Activated CD4-positive, alpha-beta T cell treated with anti-CD3 and anti-CD28 coated beads, Interleukin-2, amount 10 ng/mL, durations not matched to agents 7 days and 5 days (primary cell): Measurements from ENCODE around the gene AGPAT4. TPM values are rescaled to one million over a fixed set of nuclear protein-coding genes. Genes with fewer than 3 reads are reported as not detected.
A peak's percentile ranks its signal among the peaks of the same experiment; 100 is the strongest.
"Not testable (repeated sequence)": the region's sequence is repeated elsewhere in the genome, so short reads cannot be mapped to it uniquely, and the experiment has no call there.

ENCODE experiments used
- CTCF ChIA-PET: fragments of 350-600 bp; sonication (Branson Sonifier 250); formaldehyde crosslinking; loops from one replicate; lab custom pipeline; 2021; ENCODE audit warnings: antibody characterized with exemption; lab: Charles Lee
- POLR2A ChIA-PET: fragments of 350-600 bp; sonication (Branson Sonifier 250); formaldehyde crosslinking; loops from one replicate; lab custom pipeline; 2021; ENCODE audit warnings: antibody characterized with exemption; lab: Charles Lee
- DNase-seq: peaks from one replicate; pipeline ENCODE4 v3.0.0-alpha.2; 2020
- H3K27ac Mint-ChIP-seq: one replicate; pipeline ENCODE4 v1.8.0; 2021; ENCODE audit warnings: mild to moderate bottlenecking, moderate library complexity, mixed read lengths
- H3K27me3 Mint-ChIP-seq: one replicate; pipeline ENCODE4 v1.8.0; 2021; ENCODE audit warnings: mixed read lengths
- H3K36me3 Mint-ChIP-seq: one replicate; pipeline ENCODE4 v1.8.0; 2021; ENCODE audit warnings: low read depth, mixed read lengths
- H3K4me1 Mint-ChIP-seq: one replicate; pipeline ENCODE4 v1.8.0; 2021; ENCODE audit warnings: mixed read lengths
- H3K4me3 Mint-ChIP-seq: one replicate; pipeline ENCODE4 v1.8.0; 2021; ENCODE audit warnings: mild to moderate bottlenecking, moderate library complexity, mixed read lengths
- H3K9me3 Mint-ChIP-seq: one replicate; pipeline ENCODE4 v1.8.0; 2021; ENCODE audit warnings: mixed read lengths
- total RNA-seq, 2 experiments: library from RNA; stranded (reverse); gene quantifications; one replicate each; pipeline ENCODE4 v1.2.3, GENCODE V29; 2021

The AGPAT4 gene
- 1 to 10 TPM; 8.5 to 8.8 TPM for total RNA-seq

GRCh38 chr6:161273752-161274487, at the start of gene AGPAT4:
Gene AGPAT4, minus strand, starts transcription at chr6:161274061. Its CDS starts 41,848 bp downstream, at chr6:161232213.
- Mint-ChIP-seq H3K27ac (peak within 1 kb of the TSS; percentile 93), H3K9me3 (peaks cover 2% of the 10 kb centered on the region), H3K4me3 (peak within 1 kb of the TSS; percentile 77), H3K4me1 (peaks cover 29% of the 10 kb centered on the region), H3K27me3 (peaks cover 15% of the 10 kb centered on the region), H3K36me3 (peaks cover 8% of the 10 kb centered on the region)
- CTCF ChIA-PET: interaction anchor here (0.6 to 1.2 kb wide), 4 partner anchors 11 to 350 kb away, joined by 3 to 4 read pairs (median 3); no protein-coding TSS in a partner anchor
- DNase-seq: peak; percentile 81
- POLR2A ChIA-PET: interaction anchor here (0.6 to 1.0 kb wide), 3 partner anchors 45 to 532 kb away, joined by 3 to 4 read pairs (median 4); no protein-coding TSS in a partner anchor

GRCh38 chr6:161319231-161319630, 45.4 kb upstream of the AGPAT4 start:
- no peaks in the 10 kb centered on the region for H3K4me1 Mint-ChIP-seq
- POLR2A ChIA-PET: no interaction called here
- CTCF ChIA-PET: no interaction called here
- H3K4me3 Mint-ChIP-seq: no peak overlapping the region
- H3K36me3 Mint-ChIP-seq: no peaks in the 10 kb centered on the region
- H3K27ac Mint-ChIP-seq: no peak overlapping the region
- no peaks in the 10 kb centered on the region for H3K27me3 Mint-ChIP-seq
- no peak for DNase-seq
- peaks cover 4% of the 10 kb centered on the region for H3K9me3 Mint-ChIP-seq

- Mint-ChIP-seq H3K9me3 (peaks cover 4% of the 10 kb centered on the region), H3K27ac (no peak overlapping the region), H3K4me1 (no peaks in the 10 kb centered on the region), H3K36me3 (no peaks in the 10 kb centered on the region), H3K4me3 (no peak overlapping the region), H3K27me3 (no peaks in the 10 kb centered on the region)
- no peak for DNase-seq
- CTCF ChIA-PET: no interaction called here
- POLR2A ChIA-PET: no interaction called here
Measured at GRCh38 chr6:161318456-161318855, 44.6 kb upstream of the AGPAT4 start.

- no peak overlapping the region for H3K4me3 Mint-ChIP-seq
- peaks cover 2% of the 10 kb centered on the region for H3K9me3 Mint-ChIP-seq
- ChIA-PET POLR2A (no interaction called here), CTCF (interaction anchor here (0.7 kb wide), 1 partner anchor 480 kb away, joined by 3 read pairs; no protein-coding TSS in a partner anchor)
- H3K27ac Mint-ChIP-seq: no peak overlapping the region
- no peaks in the 10 kb centered on the region for H3K4me1 Mint-ChIP-seq
- no peaks in the 10 kb centered on the region for H3K36me3 Mint-ChIP-seq
- peaks cover under 1% of the 10 kb centered on the region for H3K27me3 Mint-ChIP-seq
- DNase-seq: no peak
Measured at GRCh38 chr6:161316531-161316930, 42.7 kb upstream of the AGPAT4 start.

- POLR2A ChIA-PET, H3K27me3 Mint-ChIP-seq, CTCF ChIA-PET, H3K27ac Mint-ChIP-seq, H3K9me3 Mint-ChIP-seq, H3K36me3 Mint-ChIP-seq, H3K4me1 Mint-ChIP-seq, H3K4me3 Mint-ChIP-seq, DNase-seq: not testable (repeated sequence)
Measured at GRCh38 chr6:161315246-161315917, 41.5 kb upstream of the AGPAT4 start.

- H3K27me3 Mint-ChIP-seq, H3K4me1 Mint-ChIP-seq, H3K27ac Mint-ChIP-seq, H3K9me3 Mint-ChIP-seq, H3K36me3 Mint-ChIP-seq, POLR2A ChIA-PET, CTCF ChIA-PET, DNase-seq, H3K4me3 Mint-ChIP-seq: not testable (repeated sequence)
Measured at GRCh38 chr6:161314541-161315245, 40.8 kb upstream of the AGPAT4 start.

- no peaks in the 10 kb centered on the region for H3K36me3 Mint-ChIP-seq
- H3K9me3 Mint-ChIP-seq: peaks cover 2% of the 10 kb centered on the region
- ChIA-PET POLR2A (no interaction called here), CTCF (no interaction called here)
- no peak for DNase-seq
- peaks cover 3% of the 10 kb centered on the region for H3K27me3 Mint-ChIP-seq
- no peak overlapping the region for H3K4me3 Mint-ChIP-seq
- no peaks in the 10 kb centered on the region for H3K4me1 Mint-ChIP-seq
- H3K27ac Mint-ChIP-seq: no peak overlapping the region
Measured at GRCh38 chr6:161313940-161314509, 40.2 kb upstream of the AGPAT4 start.

GRCh38 chr6:161313475-161313874, 39.6 kb upstream of the AGPAT4 start:
- DNase-seq, POLR2A ChIA-PET, CTCF ChIA-PET, H3K27ac Mint-ChIP-seq, H3K4me3 Mint-ChIP-seq, H3K36me3 Mint-ChIP-seq, H3K9me3 Mint-ChIP-seq, H3K4me1 Mint-ChIP-seq, H3K27me3 Mint-ChIP-seq: not testable (repeated sequence)

GRCh38 chr6:161309774-161310173, 35.9 kb upstream of the AGPAT4 start:
- H3K27ac Mint-ChIP-seq, DNase-seq, CTCF ChIA-PET, H3K27me3 Mint-ChIP-seq, H3K36me3 Mint-ChIP-seq, H3K9me3 Mint-ChIP-seq, POLR2A ChIA-PET, H3K4me1 Mint-ChIP-seq, H3K4me3 Mint-ChIP-seq: not testable (repeated sequence)

GRCh38 chr6:161308075-161308655, 34.3 kb upstream of the AGPAT4 start:
- Mint-ChIP-seq H3K27me3 (peaks cover 3% of the 10 kb centered on the region), H3K9me3 (no peaks in the 10 kb centered on the region)

GRCh38 chr6:161305860-161306259, 32.0 kb upstream of the AGPAT4 start:
- POLR2A ChIA-PET: no interaction called here

More at GRCh38 chr6:161308075-161308655, 34.3 kb upstream of the AGPAT4 start:
- H3K27ac Mint-ChIP-seq: no peak overlapping the region
- POLR2A ChIA-PET: no interaction called here
- no peak overlapping the region for H3K4me3 Mint-ChIP-seq
- CTCF ChIA-PET: interaction anchor here (0.6 kb wide), 1 partner anchor 1238 kb away, joined by 3 read pairs; no protein-coding TSS in a partner anchor
- H3K36me3 Mint-ChIP-seq: no peaks in the 10 kb centered on the region
- DNase-seq: no peak
- H3K4me1 Mint-ChIP-seq: no peaks in the 10 kb centered on the region

GRCh38 chr6:161303628-161304340, 29.9 kb upstream of the AGPAT4 start:
- CTCF ChIA-PET: no interaction called here
- POLR2A ChIA-PET: no interaction called here

More at GRCh38 chr6:161305860-161306259, 32.0 kb upstream of the AGPAT4 start:
- no peak for DNase-seq
- Mint-ChIP-seq H3K27me3 (no peaks in the 10 kb centered on the region), H3K36me3 (no peaks in the 10 kb centered on the region), H3K27ac (no peak overlapping the region), H3K4me1 (no peaks in the 10 kb centered on the region), H3K9me3 (no peaks in the 10 kb centered on the region), H3K4me3 (no peak overlapping the region)
- CTCF ChIA-PET: no interaction called here

More at GRCh38 chr6:161303628-161304340, 29.9 kb upstream of the AGPAT4 start:
- DNase-seq: no peak
- no peak overlapping the region for H3K27ac Mint-ChIP-seq
- no peaks in the 10 kb centered on the region for H3K27me3 Mint-ChIP-seq
- no peaks in the 10 kb centered on the region for H3K4me1 Mint-ChIP-seq
- no peaks in the 10 kb centered on the region for H3K9me3 Mint-ChIP-seq
- no peak overlapping the region for H3K4me3 Mint-ChIP-seq
- H3K36me3 Mint-ChIP-seq: no peaks in the 10 kb centered on the region
